ENCODE results near the gene GCGR. TPM values are rescaled to one million over a fixed set of nuclear protein-coding genes. Genes with fewer than 3 reads are reported as not detected.

Gene GCGR
- total and polyA plus RNA-seq, 2 of the 13 experiments (the other 11 are each of a cell fraction or from before 2014, with no cell fraction given) = 0.04 to 0.13 TPM

GRCh38 chr17:81860756-81861568, 57.0 kb downstream of the GCGR start (continued):
- TF ChIP-seq JUND (CRISPR knock-in tag; IDR thresholded peaks at IDR 0.05) (peak; percentile 96), KAT2B (IDR thresholded peaks at IDR 0.05; ENCODE audit: borderline replicate concordance, low read depth, low read length) (no peak), SOX5 (CRISPR knock-in tag; IDR thresholded peaks at IDR 0.05; ENCODE audit: borderline replicate concordance) (peak; percentile 43; the same call in 1 of the 2 replicates), ATF1 (CRISPR knock-in tag; IDR thresholded peaks at IDR 0.05) (peak; percentile 94; the same call in 1 of the 2 replicates), NCOR1 (IDR thresholded peaks at IDR 0.05; ENCODE audit: borderline replicate concordance, low read length) (peak; percentile 45; the same call in 1 of the 2 replicates), ZNF724P (CRISPR knock-in tag; IDR thresholded peaks at IDR 0.05; ENCODE audit: borderline replicate concordance) (0 out of 2 replicates have a peak, but pooled peaks have one; percentile 71), SATB2 (CRISPR knock-in tag; IDR thresholded peaks at IDR 0.05) (0 out of 2 replicates have a peak, but pooled peaks have one; percentile 12), GATA4 (IDR thresholded peaks at IDR 0.05; ENCODE audit: borderline replicate concordance, low read depth) (peak; percentile 57; the same call in 1 of the 2 replicates), MIER2 (CRISPR knock-in tag; IDR thresholded peaks at IDR 0.05) (no peak), ZNF333 (CRISPR knock-in tag; IDR thresholded peaks at IDR 0.05; ENCODE audit: borderline replicate concordance) (peak; percentile 92; the same call in 1 of the 2 replicates), ZNF33B (CRISPR knock-in tag; IDR thresholded peaks at IDR 0.05) (peak; percentile 96), SIN3B (IDR thresholded peaks at IDR 0.05; ENCODE audit: low read length) (peak; percentile 64; the same call in 1 of the 2 replicates), NFE2L1 (CRISPR knock-in tag; IDR thresholded peaks at IDR 0.05; ENCODE audit: borderline replicate concordance) (0 out of 2 replicates have a peak, but pooled peaks have one; percentile 63), MED8 (CRISPR knock-in tag; IDR thresholded peaks at IDR 0.05; ENCODE audit: insufficient replicate concordance) (peak; percentile 98), ZIK1 (CRISPR knock-in tag; IDR thresholded peaks at IDR 0.05; ENCODE audit: borderline replicate concordance, low read depth) (peak; percentile 70), ARID5B (CRISPR knock-in tag; IDR thresholded peaks at IDR 0.05) (peak; percentile 59; the same call in 1 of the 2 replicates), DPF2 (CRISPR knock-in tag; IDR thresholded peaks at IDR 0.05; ENCODE audit: borderline replicate concordance, low read depth) (no peak), ZNF691 (CRISPR knock-in tag; IDR thresholded peaks at IDR 0.05; ENCODE audit: borderline replicate concordance, low read depth) (no peak; the same call in 1 of the 2 replicates), MAF1 (CRISPR knock-in tag; IDR thresholded peaks at IDR 0.05; ENCODE audit: borderline replicate concordance) (peak; percentile 86; the same call in 1 of the 2 replicates), BCLAF1 (IDR thresholded peaks at IDR 0.05) (no peak)

Measured in HepG2 (cell line).